ENCODE data around the gene SCP2D1. TPM values are rescaled to one million over a fixed set of nuclear protein-coding genes. Genes with fewer than 3 reads are reported as not detected.

Gene SCP2D1
- total RNA-seq, 1 donor from 2014 or later: not detected

DNA sequence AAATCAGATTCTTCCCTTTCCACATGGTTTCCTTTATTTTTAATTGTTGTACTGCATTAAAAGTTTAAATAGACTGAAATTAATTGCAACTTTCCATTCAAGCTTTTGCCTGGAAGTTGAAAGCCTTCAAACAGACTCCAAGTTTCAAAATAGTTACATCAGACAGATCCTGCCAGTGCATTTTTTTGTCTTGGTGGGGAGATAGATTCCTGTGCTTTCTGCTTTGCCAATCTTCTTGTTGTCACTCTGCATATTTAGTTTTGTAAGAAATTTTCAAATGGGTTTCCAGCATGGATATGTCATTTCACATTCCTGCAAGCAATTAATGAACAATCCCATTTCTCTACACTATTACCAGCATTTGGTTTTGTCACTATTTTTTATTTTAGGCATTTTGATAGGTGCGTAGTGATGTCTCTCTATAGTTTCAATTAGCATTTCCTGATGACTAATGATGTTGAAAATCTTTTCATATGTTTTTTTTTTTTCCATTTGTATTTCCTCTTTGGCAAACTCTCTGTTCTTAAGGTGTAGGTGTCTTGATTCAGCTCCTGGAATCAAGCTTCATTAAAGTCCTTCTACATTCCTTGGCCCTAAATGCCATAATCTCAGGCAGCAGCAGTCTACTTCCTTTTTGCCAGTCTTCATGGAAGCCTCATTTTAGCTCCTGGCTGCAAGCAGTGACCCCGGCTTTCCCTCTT lies 40.5 kb downstream of the SCP2D1 start:
- H3K27me3 Mint-ChIP-seq: peaks cover 11% of the 10 kb centered on the region
- no peaks in the 10 kb centered on the region for H3K4me1 Mint-ChIP-seq (ENCODE audit: unreplicated experiment)
- H3K36me3 Mint-ChIP-seq: no peaks in the 10 kb centered on the region
- H3K4me3 Mint-ChIP-seq: no peak overlapping the region
- no peak for DNase-seq (ENCODE audit: extremely low spot score, unreplicated experiment)
- H3K9me3 Mint-ChIP-seq: peaks cover 9% of the 10 kb centered on the region
- H3K27ac Mint-ChIP-seq: no peak overlapping the region
- TF ChIP-seq, protein P1, sequence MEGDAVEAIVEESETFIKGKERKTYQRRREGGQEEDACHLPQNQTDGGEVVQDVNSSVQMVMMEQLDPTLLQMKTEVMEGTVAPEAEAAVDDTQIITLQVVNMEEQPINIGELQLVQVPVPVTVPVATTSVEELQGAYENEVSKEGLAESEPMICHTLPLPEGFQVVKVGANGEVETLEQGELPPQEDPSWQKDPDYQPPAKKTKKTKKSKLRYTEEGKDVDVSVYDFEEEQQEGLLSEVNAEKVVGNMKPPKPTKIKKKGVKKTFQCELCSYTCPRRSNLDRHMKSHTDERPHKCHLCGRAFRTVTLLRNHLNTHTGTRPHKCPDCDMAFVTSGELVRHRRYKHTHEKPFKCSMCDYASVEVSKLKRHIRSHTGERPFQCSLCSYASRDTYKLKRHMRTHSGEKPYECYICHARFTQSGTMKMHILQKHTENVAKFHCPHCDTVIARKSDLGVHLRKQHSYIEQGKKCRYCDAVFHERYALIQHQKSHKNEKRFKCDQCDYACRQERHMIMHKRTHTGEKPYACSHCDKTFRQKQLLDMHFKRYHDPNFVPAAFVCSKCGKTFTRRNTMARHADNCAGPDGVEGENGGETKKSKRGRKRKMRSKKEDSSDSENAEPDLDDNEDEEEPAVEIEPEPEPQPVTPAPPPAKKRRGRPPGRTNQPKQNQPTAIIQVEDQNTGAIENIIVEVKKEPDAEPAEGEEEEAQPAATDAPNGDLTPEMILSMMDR (conservative IDR thresholded peaks at IDR 0.05): no peak

DNA sequence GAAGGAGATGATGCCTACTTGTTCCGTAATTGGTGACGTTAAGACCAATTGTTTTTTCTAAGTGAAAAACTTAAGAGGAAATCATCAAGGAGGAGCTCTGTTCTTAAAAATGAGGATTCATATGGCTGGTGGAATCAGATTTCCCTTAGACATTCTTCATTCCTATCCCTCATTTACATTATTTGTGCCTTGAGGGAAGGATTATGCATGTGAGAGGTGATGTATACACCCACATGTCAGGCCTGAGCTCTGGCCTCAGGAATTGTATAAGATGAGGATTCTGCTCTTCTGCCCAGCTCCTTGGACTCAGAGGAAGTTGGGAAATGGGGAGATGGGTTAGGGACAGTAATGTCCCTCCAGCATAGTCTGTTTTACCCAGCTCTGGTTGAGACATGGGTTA lies 42.3 kb downstream of the SCP2D1 start:
- Mint-ChIP-seq H3K27ac (no peak overlapping the region), H3K27me3 (peaks cover 4% of the 10 kb centered on the region), H3K36me3 (no peaks in the 10 kb centered on the region), H3K4me1 (ENCODE audit: unreplicated experiment) (no peaks in the 10 kb centered on the region), H3K4me3 (no peak overlapping the region), H3K9me3 (peaks cover 9% of the 10 kb centered on the region)
- TF ChIP-seq, protein P1 (conservative IDR thresholded peaks at IDR 0.05): no peak
- DNase-seq (ENCODE audit: extremely low spot score, unreplicated experiment): no peak

DNA sequence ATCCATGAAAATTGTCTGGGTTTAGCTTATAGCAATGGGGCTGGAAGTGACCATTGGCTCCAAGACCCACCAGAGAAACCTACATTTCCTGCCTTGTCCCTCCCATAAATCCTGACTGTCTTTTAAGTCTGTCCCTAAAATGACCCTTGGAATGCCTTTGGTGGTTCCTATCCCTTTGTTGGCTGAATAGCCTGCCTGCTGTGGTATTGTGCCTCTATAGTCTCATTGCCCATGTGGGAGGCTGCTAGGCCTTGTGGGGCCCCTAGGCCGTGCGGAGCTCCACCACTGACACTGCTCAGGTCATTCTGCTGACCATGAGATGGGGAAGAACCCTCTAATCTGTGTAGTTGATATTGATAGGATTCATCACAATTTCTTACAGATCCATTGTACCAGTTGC lies 43.3 kb downstream of the SCP2D1 start:
- H3K9me3 Mint-ChIP-seq: peaks cover 9% of the 10 kb centered on the region
- TF ChIP-seq, protein P1 (conservative IDR thresholded peaks at IDR 0.05): no peak
- no peak overlapping the region for H3K27ac Mint-ChIP-seq
- H3K4me3 Mint-ChIP-seq: no peak overlapping the region
- peaks cover 4% of the 10 kb centered on the region for H3K27me3 Mint-ChIP-seq
- no peak for DNase-seq (ENCODE audit: extremely low spot score, unreplicated experiment)
- no peaks in the 10 kb centered on the region for H3K4me1 Mint-ChIP-seq (ENCODE audit: unreplicated experiment)
- H3K36me3 Mint-ChIP-seq: no peaks in the 10 kb centered on the region

DNA sequence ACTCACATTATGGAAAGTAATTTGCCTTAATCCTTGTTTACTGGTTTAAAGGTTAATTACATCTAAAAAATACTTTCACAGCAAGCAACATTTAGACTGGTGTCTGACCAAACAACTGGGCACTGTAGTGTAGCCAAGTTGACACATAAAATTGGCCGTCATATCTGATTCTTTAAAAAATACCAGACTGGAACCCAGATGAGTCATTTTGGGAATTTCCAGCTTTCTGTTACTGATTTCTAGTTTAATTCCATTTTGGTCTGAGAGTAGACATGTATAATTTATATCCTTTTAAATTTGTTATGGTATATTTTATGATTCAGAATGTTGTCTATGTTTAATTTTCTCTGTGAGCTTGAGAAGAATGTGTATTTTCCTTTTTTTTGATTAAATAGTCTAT lies 44.1 kb downstream of the SCP2D1 start:
- Mint-ChIP-seq H3K9me3 (peaks cover 9% of the 10 kb centered on the region), H3K36me3 (no peaks in the 10 kb centered on the region), H3K27ac (no peak overlapping the region), H3K27me3 (peaks cover 4% of the 10 kb centered on the region), H3K4me3 (no peak overlapping the region), H3K4me1 (ENCODE audit: unreplicated experiment) (no peaks in the 10 kb centered on the region)
- DNase-seq (ENCODE audit: extremely low spot score, unreplicated experiment): no peak
- TF ChIP-seq, protein P1 (conservative IDR thresholded peaks at IDR 0.05): no peak

GRCh38 chr20:18858816-18859215 lies 45.2 kb downstream of the SCP2D1 start:
- Mint-ChIP-seq H3K4me1 (ENCODE audit: unreplicated experiment) (no peaks in the 10 kb centered on the region), H3K27ac (no peak overlapping the region), H3K27me3 (peaks cover 6% of the 10 kb centered on the region), H3K9me3 (peaks cover 3% of the 10 kb centered on the region), H3K36me3 (no peaks in the 10 kb centered on the region), H3K4me3 (no peak overlapping the region)
- DNase-seq (ENCODE audit: extremely low spot score, unreplicated experiment): no peak
- TF ChIP-seq, protein P1 (conservative IDR thresholded peaks at IDR 0.05): no peak

Other genes starting within 250 kb of the SCP2D1 start
- 61.6 and 66.4 TPM in 2 replicates for gene SMIM26, start 246.4 kb upstream of the SCP2D1 start, total RNA-seq (ENCODE audit: low replicate concordance)
- gene DTD1, start 225.7 kb upstream of the SCP2D1 start, total RNA-seq (ENCODE audit: low replicate concordance): 20.9 and 29.8 TPM in 2 replicates